Lower leg skin (tissue), 3 donors: Measurements from ENCODE around the gene ANTXR1.

ENCODE experiments used
- CTCF ChIP-seq, 3 donors: fragments of 450-650 bp; IDR thresholded peaks; one replicate each; pipeline ENCODE4 v1.5.1; 2016; ENCODE audit warnings: antibody characterized with exemption in 3 of 3, mild to moderate bottlenecking in 3 of 3, moderate library complexity in 2 of 3
- POLR2A ChIP-seq, 2 donors: fragments of 450-650 bp; IDR thresholded peaks; one replicate each; pipeline ENCODE4 v1.6.1; 2016 to 2017; ENCODE audit warnings: antibody characterized with exemption in 2 of 2, mild to moderate bottlenecking in 1 of 2, moderate library complexity in 1 of 2

- no peak for TF ChIP-seq CTCF (IDR thresholded peaks at IDR 0.05)
- no peak for TF ChIP-seq POLR2A (IDR thresholded peaks at IDR 0.05)
These were observed 84.2 kb downstream of the ANTXR1 start for GRCh38 chr2:69097148-69097610.
